A673 (cell line): ENCODE results near the gene PKD1. TPM values are rescaled to one million over a fixed set of nuclear protein-coding genes. Genes with fewer than 3 reads are reported as not detected.
A peak's percentile ranks its signal among the peaks of the same experiment; 100 is the strongest.

Experiments
- BruUV-seq: library from RNA; stranded (reverse); fragments of 400-500 nt; replicated peaks from 2 replicates; lab custom pipeline; 2021; lab: Mats Ljungman, UMichigan
- CTCF ChIA-PET: fragments of 300-600 bp; sonication (Branson Sonifier 250); formaldehyde crosslinking; loops from one replicate; lab custom pipeline; 2022; ENCODE audit warnings: antibody characterized with exemption; lab: Charles Lee
- POLR2A ChIA-PET: fragments of 300-600 bp; sonication (Branson Sonifier 250); formaldehyde crosslinking; loops from one replicate; lab custom pipeline; 2022; ENCODE audit warnings: antibody characterized with exemption; ENCODE audit not compliant: low non-redundant PET; lab: Charles Lee
- DNase-seq: peaks from one replicate; pipeline ENCODE4 v3.0.0-alpha.2; 2015; ENCODE audit warnings: low spot score
- H3K27ac ChIP-seq: fragments of 200-600 bp; sonication (generic); 2 replicates; pipeline ENCODE4 v1.5.1; 2016; ENCODE audit warnings: mixed run types, low read depth, mild to moderate bottlenecking, mixed read lengths, antibody characterized with exemption, low read length; ENCODE audit not compliant: poor library complexity, severe bottlenecking
- H3K27me3 ChIP-seq: fragments of 200-600 bp; sonication (generic); replicated peaks from 2 replicates; pipeline ENCODE4 v1.6.1; 2017; ENCODE audit warnings: mixed run types, low read depth, mild to moderate bottlenecking, mixed read lengths, antibody characterized with exemption, low read length; ENCODE audit not compliant: insufficient read depth, poor library complexity
- H3K36me3 ChIP-seq: fragments of 200-600 bp; sonication (generic); 2 replicates; pipeline ENCODE4 v1.6.1; 2016; ENCODE audit warnings: mixed run types, mild to moderate bottlenecking, mixed read lengths, antibody characterized with exemption, low read length; ENCODE audit not compliant: insufficient read depth, poor library complexity, severe bottlenecking
- H3K4me1 ChIP-seq: fragments of 200-600 bp; sonication (generic); 2 replicates; pipeline ENCODE4 v1.6.1; 2017; ENCODE audit warnings: mixed run types, mild to moderate bottlenecking, mixed read lengths, antibody characterized with exemption, low read length; ENCODE audit not compliant: insufficient read depth, poor library complexity, severe bottlenecking
- H3K4me3 ChIP-seq: fragments of 200-600 bp; sonication (generic); 2 replicates; pipeline ENCODE4 v1.5.1; 2016; ENCODE audit warnings: low read depth, mixed run types, mild to moderate bottlenecking, mixed read lengths, low read length; ENCODE audit not compliant: poor library complexity, severe bottlenecking
- H3K9me3 ChIP-seq: fragments of 200-600 bp; sonication (generic); 2 replicates; pipeline ENCODE4 v1.6.1; 2016; ENCODE audit warnings: mixed run types, low read depth, mild to moderate bottlenecking, mixed read lengths, antibody characterized with exemption, low read length; ENCODE audit not compliant: poor library complexity, severe bottlenecking
- CTCF ChIP-seq: fragments of 300-800, 200-600 bp; sonication (generic); conservative IDR thresholded peaks from 2 replicates; pipeline ENCODE4 v1.5.1; 2017; ENCODE audit warnings: low read depth, mild to moderate bottlenecking, antibody characterized with exemption, low read length, moderate library complexity, mixed read lengths
- EZH2 ChIP-seq: fragments of 200-600 bp; sonication (generic); IDR thresholded peaks from 2 replicates; pipeline ENCODE4 v1.6.1; 2017; ENCODE audit warnings: borderline replicate concordance, low read depth, mild to moderate bottlenecking, mixed read lengths, antibody characterized with exemption, low read length; ENCODE audit not compliant: poor library complexity, severe bottlenecking
- intact Hi-C: fragments of 100-400 bp; cut with micrococcal nuclease; formaldehyde crosslinking; loops from one replicate; pipeline ENCODE4 v1.10.0; 2022; ENCODE audit not compliant: unreplicated experiment
- total RNA-seq: library from RNA; stranded (reverse); gene quantifications from 2 replicates; pipeline ENCODE4 v1.2.3, GENCODE V29; 2021

PKD1 gene
- total RNA-seq, 1 experiment from 2014 or later: 121 TPM

DNA sequence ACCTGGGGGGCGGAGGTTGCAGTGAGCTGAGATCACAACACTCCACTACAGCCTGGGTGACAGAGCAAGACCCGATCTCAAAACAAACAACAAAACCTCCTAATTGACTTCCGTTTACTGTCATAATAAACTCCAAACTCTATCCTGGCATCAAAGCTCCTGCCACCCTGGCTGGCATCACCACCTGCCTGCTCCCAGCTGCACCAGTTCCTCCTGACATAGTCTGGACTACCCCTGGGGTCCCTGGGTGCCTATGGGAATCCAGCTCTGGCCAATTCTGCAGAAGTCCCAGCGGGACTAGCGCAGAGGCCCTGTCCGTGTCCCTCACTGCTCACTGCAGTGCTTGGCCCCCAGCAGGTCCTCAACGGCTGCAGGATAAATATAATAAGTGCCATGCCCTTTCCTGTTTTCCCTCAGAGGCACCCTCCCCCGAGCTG, 88.8 kb downstream of the PKD1 start:
- Histone ChIP-seq H3K9me3 (no peaks in the 10 kb centered on the region), H3K4me1 (no peaks in the 10 kb centered on the region), H3K27me3 (no peaks in the 10 kb centered on the region), H3K36me3 (peaks cover 7% of the 10 kb centered on the region), H3K4me3 (peak overlapping the region; percentile 93), H3K27ac (peak overlapping the region; percentile 26)
- BruUV-seq: no TSS peak
- CTCF ChIA-PET: no interaction called here
- TF ChIP-seq EZH2 (no peak), CTCF (no peak)
- DNase-seq: no peak
- intact Hi-C loops: no loop called here
- POLR2A ChIA-PET: no interaction called here

- no peak for TF ChIP-seq EZH2
- no peak for TF ChIP-seq CTCF
- no peak for DNase-seq
- no peaks in the 10 kb centered on the region for H3K27me3 ChIP-seq
- intact Hi-C loops: no loop called here
- peaks cover 4% of the 10 kb centered on the region for H3K36me3 ChIP-seq
- ChIA-PET CTCF (no interaction called here), POLR2A (no interaction called here)
- no peaks in the 10 kb centered on the region for H3K4me1 ChIP-seq
- no peaks in the 10 kb centered on the region for H3K9me3 ChIP-seq
- H3K4me3 ChIP-seq: peak overlapping the region; percentile 93
- no TSS peak for BruUV-seq
- H3K27ac ChIP-seq: no peak overlapping the region
These were observed 89.5 kb downstream of the PKD1 start for GRCh38 chr16:2045965-2046892.

- Histone ChIP-seq H3K4me3 (no peak overlapping the region), H3K27me3 (no peaks in the 10 kb centered on the region), H3K9me3 (no peaks in the 10 kb centered on the region), H3K4me1 (peaks cover 2% of the 10 kb centered on the region), H3K36me3 (no peaks in the 10 kb centered on the region), H3K27ac (no peak overlapping the region)
- no peak for TF ChIP-seq EZH2
- no peak for TF ChIP-seq CTCF
- ChIA-PET CTCF (no interaction called here), POLR2A (no interaction called here)
- intact Hi-C loops: no loop called here
- no TSS peak for BruUV-seq
- no peak for DNase-seq
These were observed 91.2 kb downstream of the PKD1 start for GRCh38 chr16:2044541-2044940.
